ENCODE results near the gene SOX1. TPM values are rescaled to one million over a fixed set of nuclear protein-coding genes. Genes with fewer than 3 reads are reported as not detected.

SOX1 gene
- polyA plus RNA-seq, 1 of the 3 experiments (the other 2 are of a cell fraction) = not detected

DNA sequence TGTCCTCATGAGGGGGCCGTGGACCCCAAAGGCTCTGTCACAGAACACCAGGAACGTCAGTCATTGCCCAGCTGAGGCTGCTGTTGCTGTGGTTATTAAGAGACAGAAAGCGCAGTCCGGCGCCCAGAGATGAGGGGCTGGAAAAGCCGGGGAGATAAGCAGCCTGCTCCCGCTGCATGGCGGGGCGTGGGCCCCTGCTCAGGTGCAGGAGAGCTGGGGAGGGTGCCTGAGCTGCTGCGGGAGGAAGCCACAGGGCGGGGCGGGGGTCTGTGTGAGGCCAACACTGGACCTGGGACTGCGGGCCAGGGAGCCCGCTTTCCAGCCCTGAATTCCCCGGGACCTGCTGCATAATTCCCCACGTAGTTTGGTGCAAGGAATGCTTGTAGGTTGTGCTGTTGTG is 11.3 kb downstream of the SOX1 start:
- TF ChIP-seq SMC3 (IDR thresholded peaks at IDR 0.05; ENCODE audit: low read depth, low read length) = no peak
- TF ChIP-seq, protein P1, sequence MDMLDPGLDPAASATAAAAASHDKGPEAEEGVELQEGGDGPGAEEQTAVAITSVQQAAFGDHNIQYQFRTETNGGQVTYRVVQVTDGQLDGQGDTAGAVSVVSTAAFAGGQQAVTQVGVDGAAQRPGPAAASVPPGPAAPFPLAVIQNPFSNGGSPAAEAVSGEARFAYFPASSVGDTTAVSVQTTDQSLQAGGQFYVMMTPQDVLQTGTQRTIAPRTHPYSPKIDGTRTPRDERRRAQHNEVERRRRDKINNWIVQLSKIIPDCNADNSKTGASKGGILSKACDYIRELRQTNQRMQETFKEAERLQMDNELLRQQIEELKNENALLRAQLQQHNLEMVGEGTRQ (IDR thresholded peaks at IDR 0.05; ENCODE audit: borderline replicate concordance, low read depth, low read length) = no peak
- TF ChIP-seq SIN3A (IDR thresholded peaks at IDR 0.05; ENCODE audit: borderline replicate concordance, low read depth, low read length) = no peak
- TF ChIP-seq, protein P2, sequence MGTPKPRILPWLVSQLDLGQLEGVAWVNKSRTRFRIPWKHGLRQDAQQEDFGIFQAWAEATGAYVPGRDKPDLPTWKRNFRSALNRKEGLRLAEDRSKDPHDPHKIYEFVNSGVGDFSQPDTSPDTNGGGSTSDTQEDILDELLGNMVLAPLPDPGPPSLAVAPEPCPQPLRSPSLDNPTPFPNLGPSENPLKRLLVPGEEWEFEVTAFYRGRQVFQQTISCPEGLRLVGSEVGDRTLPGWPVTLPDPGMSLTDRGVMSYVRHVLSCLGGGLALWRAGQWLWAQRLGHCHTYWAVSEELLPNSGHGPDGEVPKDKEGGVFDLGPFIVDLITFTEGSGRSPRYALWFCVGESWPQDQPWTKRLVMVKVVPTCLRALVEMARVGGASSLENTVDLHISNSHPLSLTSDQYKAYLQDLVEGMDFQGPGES (IDR thresholded peaks at IDR 0.05; ENCODE audit: low read depth, low read length) = no peak
- no peak for TF ChIP-seq GATA2 (CRISPR knock-in tag; IDR thresholded peaks at IDR 0.05)
- no peak for TF ChIP-seq CHD2 (IDR thresholded peaks at IDR 0.05; ENCODE audit: low read length, partially characterized antibody)
- no peak for TF ChIP-seq MEF2A (IDR thresholded peaks at IDR 0.05; ENCODE audit: borderline replicate concordance, low read depth)
- Histone ChIP-seq H3K36me3 (replicated peaks in 1 of 2; ENCODE audit: control insufficient read depth in 1 of 2, insufficient read depth in 2 of 2, low read length in 1 of 2) (no peaks in the 10 kb centered on the region), H3K4me3 (ENCODE audit: low read depth in 2 of 2, low read length in 1 of 2) (no peak overlapping the region), H3K4me1 (ENCODE audit: control insufficient read depth in 1 of 2, insufficient read depth in 2 of 2, low read depth in 1 of 2, low read length in 1 of 2) (no peaks in the 10 kb centered on the region), H3K27me3 (ENCODE audit: insufficient read depth) (peaks cover 54% of the 10 kb centered on the region), H4K20me1 (ENCODE audit: insufficient read depth) (no peaks in the 10 kb centered on the region), H3K9ac (no peak overlapping the region), H3K4me2 (no peak overlapping the region), H3K27ac (ENCODE audit: low read depth in 2 of 2, low read length in 1 of 2) (no peak overlapping the region), H3K9me2 (no peaks in the 10 kb centered on the region), H3F3A (replicated peaks; ENCODE audit: insufficient read depth) (no peaks in the 10 kb centered on the region), H3K79me2 (ENCODE audit: insufficient read depth) (no peaks in the 10 kb centered on the region), H3K9me3 (no peaks in the 10 kb centered on the region), H2AFZ (ENCODE audit: low read depth) (no peak overlapping the region)
- 11% methylated on average over 10 of the region's 16 CpGs for WGBS (ENCODE audit: low lambda C conversion rate)
- POLR2A ChIA-PET = no interaction called here
- no peak for DNase-seq
- CTCF ChIA-PET = no interaction called here

DNA sequence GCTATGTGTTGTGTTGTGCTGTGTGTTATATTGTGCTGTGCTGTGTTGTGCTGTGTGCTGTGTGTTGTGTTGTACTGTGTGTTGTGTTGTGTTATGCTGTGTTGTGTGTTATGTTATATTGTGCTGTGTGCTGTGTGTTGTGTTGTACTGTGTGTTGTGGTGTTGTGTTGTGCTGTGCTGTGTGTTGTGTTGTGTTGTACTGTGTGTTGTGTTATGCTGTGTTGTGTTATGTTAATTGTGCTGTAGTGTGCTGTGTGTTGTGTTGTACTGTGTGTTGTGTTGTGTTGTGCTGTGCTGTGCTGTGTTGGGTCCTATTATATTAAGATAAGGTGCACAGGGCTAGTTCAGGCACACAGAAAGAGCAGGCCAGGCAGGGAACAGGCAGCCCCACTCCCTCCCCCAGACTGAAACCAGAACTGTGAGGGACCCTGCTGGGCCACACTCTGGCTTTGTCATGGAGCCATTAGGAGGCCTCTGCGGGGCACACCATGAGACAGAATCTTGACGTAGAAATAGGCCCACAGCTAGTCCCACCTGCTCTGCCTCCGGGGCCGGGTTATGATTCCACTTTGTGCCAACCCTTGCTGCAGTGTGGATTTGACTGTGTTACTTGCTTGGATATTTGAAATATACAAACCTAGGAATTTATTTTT is 12.1 kb downstream of the SOX1 start:
- no peaks in the 10 kb centered on the region for H3K36me3 ChIP-seq (replicated peaks in 1 of 2; ENCODE audit: control insufficient read depth in 1 of 2, insufficient read depth in 2 of 2, low read length in 1 of 2)
- DNase-seq = no peak
- POLR2A ChIA-PET = no interaction called here
- 9% methylated on average over 4 of the region's 4 CpGs for WGBS (ENCODE audit: low lambda C conversion rate)
- H3K9me3 ChIP-seq = no peaks in the 10 kb centered on the region
- CTCF ChIA-PET = no interaction called here
- H2AFZ ChIP-seq (ENCODE audit: low read depth) = no peak overlapping the region
- no peak overlapping the region for H3K4me3 ChIP-seq (ENCODE audit: low read depth in 2 of 2, low read length in 1 of 2)
- TF ChIP-seq, protein P3, sequence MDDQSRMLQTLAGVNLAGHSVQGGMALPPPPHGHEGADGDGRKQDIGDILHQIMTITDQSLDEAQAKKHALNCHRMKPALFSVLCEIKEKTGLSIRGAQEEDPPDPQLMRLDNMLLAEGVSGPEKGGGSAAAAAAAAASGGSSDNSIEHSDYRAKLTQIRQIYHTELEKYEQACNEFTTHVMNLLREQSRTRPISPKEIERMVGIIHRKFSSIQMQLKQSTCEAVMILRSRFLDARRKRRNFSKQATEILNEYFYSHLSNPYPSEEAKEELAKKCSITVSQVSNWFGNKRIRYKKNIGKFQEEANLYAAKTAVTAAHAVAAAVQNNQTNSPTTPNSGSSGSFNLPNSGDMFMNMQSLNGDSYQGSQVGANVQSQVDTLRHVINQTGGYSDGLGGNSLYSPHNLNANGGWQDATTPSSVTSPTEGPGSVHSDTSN (IDR thresholded peaks at IDR 0.05) = no peak
- TF ChIP-seq CHD2 (IDR thresholded peaks at IDR 0.05; ENCODE audit: low read length, partially characterized antibody) (no peak), MEF2A (IDR thresholded peaks at IDR 0.05; ENCODE audit: borderline replicate concordance, low read depth) (no peak), NRF1 (IDR thresholded peaks at IDR 0.05; ENCODE audit: low read depth, low read length) (no peak)
- no peak overlapping the region for H3K9ac ChIP-seq
- no peaks in the 10 kb centered on the region for H4K20me1 ChIP-seq (ENCODE audit: insufficient read depth)
- H3K4me1 ChIP-seq (ENCODE audit: control insufficient read depth in 1 of 2, insufficient read depth in 2 of 2, low read depth in 1 of 2, low read length in 1 of 2) = no peaks in the 10 kb centered on the region
- no peaks in the 10 kb centered on the region for H3K9me2 ChIP-seq
- H3F3A ChIP-seq (replicated peaks; ENCODE audit: insufficient read depth) = no peaks in the 10 kb centered on the region
- no peaks in the 10 kb centered on the region for H3K79me2 ChIP-seq (ENCODE audit: insufficient read depth)
- H3K27me3 ChIP-seq (ENCODE audit: insufficient read depth) = peaks cover 46% of the 10 kb centered on the region
- H3K4me2 ChIP-seq = no peak overlapping the region
- H3K27ac ChIP-seq (ENCODE audit: low read depth in 2 of 2, low read length in 1 of 2) = no peak overlapping the region
